Cardiac muscle cell (in vitro differentiated cells and primary cell): ENCODE measurements around the gene SLC35F3. TPM values are rescaled to one million over a fixed set of nuclear protein-coding genes. Genes with fewer than 3 reads are reported as not detected.
"Not testable (repeated sequence)": the region's sequence is repeated elsewhere in the genome, so short reads cannot be mapped to it uniquely, and the experiment has no call there.

ENCODE experiments used
- DNase-seq, 2 donors: peaks; one replicate each; pipeline versions ENCODE4 v3.0.0 to v3.0.0-alpha.2; 2010 to 2017; ENCODE audit warnings: low read depth in 1 of 2, low spot score in 1 of 2
- H3K27ac ChIP-seq: fragments of 200-600 bp; sonication (generic); 2 replicates; pipeline ENCODE4 v1.5.1; 2016
- H3K27me3 ChIP-seq: fragments of 200-600 bp; sonication (generic); 2 replicates; pipeline ENCODE4 v1.6.0; 2016; ENCODE audit warnings: control low read depth
- H3K36me3 ChIP-seq: fragments of 200-600 bp; sonication (generic); 2 replicates; pipeline ENCODE4 v1.5.1; 2016; ENCODE audit warnings: control low read depth
- H3K4me1 ChIP-seq: fragments of 200-600 bp; sonication (generic); 2 replicates; pipeline ENCODE4 v1.8.1; 2017; ENCODE audit warnings: low read depth, mild to moderate bottlenecking, mixed run types
- H3K4me3 ChIP-seq: fragments of 200-600 bp; sonication (generic); 2 replicates; pipeline ENCODE4 v1.5.1; 2016; ENCODE audit warnings: mild to moderate bottlenecking
- H3K9me3 ChIP-seq: fragments of 200-600 bp; sonication (generic); 2 replicates; pipeline ENCODE4 v1.5.1; 2017; ENCODE audit warnings: low read depth, mild to moderate bottlenecking, control low read depth
- CTCF ChIP-seq: IDR thresholded peaks from 2 replicates; pipeline ENCODE4 v1.5.1; 2012; ENCODE audit warnings: low read depth, mild to moderate bottlenecking, low read length
- polyA plus RNA-seq: library from polyadenylated mRNA; unstranded; fragments of >200 nt; fragmentation: Nextera tagmentation; extraction: Ambion mirVana; gene quantifications from 2 replicates; pipeline ENCODE4 v1.2.1, GENCODE V29; 2016
- total RNA-seq: library from RNA; depleted of rRNA; stranded (reverse); fragments of >200 nt; gene quantifications from 2 replicates; pipeline ENCODE4 v1.2.3, GENCODE V29; 2016

SLC35F3 gene
- total and polyA plus RNA-seq, 2 experiments from 2014 or later: 0.98 to 2.0 TPM

- TF ChIP-seq CTCF: no peak
- no peaks in the 10 kb centered on the region for H3K9me3 ChIP-seq
- no peak for DNase-seq
- H3K36me3 ChIP-seq: no peaks in the 10 kb centered on the region
- no peak overlapping the region for H3K27ac ChIP-seq
- H3K4me3 ChIP-seq: no peak overlapping the region
- H3K27me3 ChIP-seq: no peaks in the 10 kb centered on the region
- no peaks in the 10 kb centered on the region for H3K4me1 ChIP-seq
These were observed 392.0 kb downstream of the SLC35F3 start for GRCh38 chr1:234296496-234296895.

- Histone ChIP-seq H3K4me1 (no peaks in the 10 kb centered on the region), H3K4me3 (no peak overlapping the region), H3K9me3 (no peaks in the 10 kb centered on the region), H3K36me3 (no peaks in the 10 kb centered on the region), H3K27me3 (no peaks in the 10 kb centered on the region), H3K27ac (no peak overlapping the region)
- DNase-seq: no peak
- no peak for TF ChIP-seq CTCF
These were observed 393.2 kb downstream of the SLC35F3 start for GRCh38 chr1:234297668-234298067.

DNA sequence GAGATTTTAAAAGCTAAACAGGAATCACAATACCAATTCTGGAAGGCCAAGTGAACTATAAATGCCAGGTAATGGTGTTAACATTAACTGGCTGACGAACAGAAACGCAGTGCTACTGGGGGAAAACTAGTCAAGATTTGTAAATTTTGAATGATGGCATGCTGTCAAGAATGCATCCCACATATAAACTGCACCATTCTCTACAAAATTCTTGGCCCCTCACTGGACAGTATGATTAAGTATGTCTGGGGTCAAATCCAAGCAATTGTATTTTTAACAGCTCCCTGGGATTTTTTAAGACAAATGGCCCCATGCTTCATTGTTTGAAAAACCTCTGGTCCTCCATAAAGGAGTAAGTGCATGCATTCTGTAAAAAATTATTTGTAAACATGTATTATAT is 395.6 kb downstream of the SLC35F3 start:
- H3K4me1 ChIP-seq: no peaks in the 10 kb centered on the region
- H3K9me3 ChIP-seq: no peaks in the 10 kb centered on the region
- no peaks in the 10 kb centered on the region for H3K36me3 ChIP-seq
- no peaks in the 10 kb centered on the region for H3K27me3 ChIP-seq
- no peak overlapping the region for H3K4me3 ChIP-seq
- TF ChIP-seq CTCF: no peak
- H3K27ac ChIP-seq: no peak overlapping the region
- no peak for DNase-seq

GRCh38 chr1:234301663-234302062 is 397.2 kb downstream of the SLC35F3 start:
- H3K4me1 ChIP-seq, H3K36me3 ChIP-seq, H3K4me3 ChIP-seq, DNase-seq, H3K27ac ChIP-seq, H3K27me3 ChIP-seq, H3K9me3 ChIP-seq: not testable (repeated sequence)

GRCh38 chr1:234302354-234302962 is 398.0 kb downstream of the SLC35F3 start:
- DNase-seq: no peak

GRCh38 chr1:234303231-234303630 is 398.8 kb downstream of the SLC35F3 start:
- no peak overlapping the region for H3K4me3 ChIP-seq
- no peak for TF ChIP-seq CTCF
- H3K9me3 ChIP-seq: no peaks in the 10 kb centered on the region
- no peaks in the 10 kb centered on the region for H3K27me3 ChIP-seq
- H3K36me3 ChIP-seq: no peaks in the 10 kb centered on the region
- H3K4me1 ChIP-seq: no peaks in the 10 kb centered on the region
- DNase-seq: no peak
- H3K27ac ChIP-seq: no peak overlapping the region

More at GRCh38 chr1:234302354-234302962, 398.0 kb downstream of the SLC35F3 start:
- Histone ChIP-seq H3K27ac (no peak overlapping the region), H3K9me3 (no peaks in the 10 kb centered on the region), H3K4me1 (no peaks in the 10 kb centered on the region), H3K27me3 (no peaks in the 10 kb centered on the region), H3K4me3 (no peak overlapping the region), H3K36me3 (no peaks in the 10 kb centered on the region)
- TF ChIP-seq CTCF: no peak
